Hepatocyte (in vitro differentiated cells): ENCODE results near the gene NDUFB11. TPM values are rescaled to one million over a fixed set of nuclear protein-coding genes. Genes with fewer than 3 reads are reported as not detected.

Experiments used
- DNase-seq: peaks from one replicate; pipeline ENCODE4 v3.0.0-alpha.2; 2016; ENCODE audit warnings: low spot score
- H2AFZ ChIP-seq: fragments of 200-600 bp; sonication (generic); 2 replicates; pipeline ENCODE4 v1.6.0; 2016; ENCODE audit warnings: antibody characterized with exemption, mild to moderate bottlenecking
- H3K27ac ChIP-seq: fragments of 200-600 bp; sonication (generic); 2 replicates; pipeline ENCODE4 v1.5.1; 2016; ENCODE audit warnings: mild to moderate bottlenecking
- H3K27me3 ChIP-seq: fragments of 200-600 bp; sonication (generic); 2 replicates; pipeline ENCODE4 v1.6.1; 2016
- H3K36me3 ChIP-seq: fragments of 200-600 bp; sonication (generic); replicated peaks from 2 replicates; pipeline ENCODE4 v1.5.1; 2016; ENCODE audit warnings: low read depth; ENCODE audit not compliant: insufficient read depth
- H3K4me1 ChIP-seq: fragments of 200-600 bp; sonication (generic); 2 replicates; pipeline ENCODE4 v1.5.1; 2016; ENCODE audit warnings: mild to moderate bottlenecking, moderate library complexity; ENCODE audit not compliant: insufficient read depth
- H3K4me2 ChIP-seq: fragments of 200-600 bp; sonication (generic); 2 replicates; pipeline ENCODE4 v1.6.0; 2016
- H3K4me3 ChIP-seq: fragments of 200-600 bp; sonication (generic); 2 replicates; pipeline ENCODE4 v1.5.1; 2016; ENCODE audit warnings: mild to moderate bottlenecking
- H3K79me2 ChIP-seq: fragments of 200-600 bp; sonication (generic); 2 replicates; pipeline ENCODE4 v1.6.0; 2017; ENCODE audit warnings: mild to moderate bottlenecking
- H3K9me2 ChIP-seq: fragments of 200-600 bp; sonication (generic); replicated peaks from 2 replicates; pipeline ENCODE4 v1.6.0; 2017; ENCODE audit warnings: mild to moderate bottlenecking; ENCODE audit not compliant: insufficient read depth
- H3K9me3 ChIP-seq: fragments of 200-600 bp; sonication (generic); 2 replicates; pipeline ENCODE4 v1.5.1; 2016; ENCODE audit warnings: low read depth, mild to moderate bottlenecking
- H4K20me1 ChIP-seq: fragments of 200-600 bp; sonication (generic); 2 replicates; pipeline ENCODE4 v1.6.0; 2016; ENCODE audit warnings: mild to moderate bottlenecking; ENCODE audit not compliant: insufficient read depth, poor library complexity, severe bottlenecking
- EZH2 ChIP-seq: fragments of 200-600 bp; sonication (generic); IDR thresholded peaks from 2 replicates; pipeline ENCODE4 v1.6.1; 2016; ENCODE audit warnings: antibody characterized with exemption, mild to moderate bottlenecking, borderline replicate concordance
- EZH2phosphoT487 ChIP-seq: fragments of 200-600 bp; sonication (generic); IDR thresholded peaks from one replicate; pipeline ENCODE4 v1.6.1; 2018; ENCODE audit warnings: antibody characterized with exemption, mild to moderate bottlenecking, low read depth, moderate library complexity; ENCODE audit not compliant: unreplicated experiment, severe bottlenecking
- WGBS: methylation state at CpG from one replicate; pipeline ENCODE4 v1.1.6; 2016; ENCODE audit warnings: low lambda C conversion rate; ENCODE audit errors: missing lambda C conversion rate; 5-methylcytosine and 5-hydroxymethylcytosine counted together
- polyA plus RNA-seq: library from polyadenylated mRNA; unstranded; fragments of >200 nt; fragmentation: Nextera tagmentation; extraction: Ambion mirVana; gene quantifications from 2 replicates; pipeline ENCODE4 v1.2.1, GENCODE V29; 2016
- total RNA-seq: library from RNA; depleted of rRNA; stranded (reverse); fragments of >200 nt; gene quantifications from 2 replicates; pipeline ENCODE4 v1.2.3, GENCODE V29; 2014
- TF ChIP-seq, protein P1 (sequence below): fragments of 200-600 bp; sonication (generic); IDR thresholded peaks from 2 replicates; pipeline ENCODE4 v1.5.1; 2016; ENCODE audit warnings: antibody characterized with exemption, mild to moderate bottlenecking; ENCODE audit not compliant: poor library complexity

The NDUFB11 gene
- total and polyA plus RNA-seq, 2 experiments from 2014 or later, result 65.4 to 168 TPM

DNA sequence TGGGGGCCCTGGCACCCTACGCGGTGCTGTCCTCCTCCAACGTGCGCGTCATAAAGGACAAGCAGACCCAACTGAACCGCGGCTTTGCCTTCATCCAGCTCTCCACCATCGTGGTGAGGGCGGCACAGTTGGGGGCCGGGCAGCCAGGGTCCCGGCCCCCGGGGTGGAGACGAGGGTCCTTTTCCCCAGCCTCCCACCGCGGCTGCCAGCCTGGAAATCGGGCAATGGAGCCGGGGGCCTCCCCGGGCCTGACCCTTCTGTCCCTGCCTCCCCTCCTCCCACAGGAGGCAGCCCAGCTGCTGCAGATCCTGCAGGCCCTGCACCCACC is 35.4 kb upstream of the NDUFB11 start:
- Histone ChIP-seq H3K9me3 (no peaks in the 10 kb centered on the region), H4K20me1 (no peaks in the 10 kb centered on the region), H3K9me2 (no peaks in the 10 kb centered on the region), H3K36me3 (no peaks in the 10 kb centered on the region), H3K4me2 (no peak overlapping the region), H3K79me2 (no peaks in the 10 kb centered on the region), H3K27ac (no peak overlapping the region), H3K27me3 (no peaks in the 10 kb centered on the region), H3K4me1 (no peaks in the 10 kb centered on the region), H3K4me3 (no peak overlapping the region), H2AFZ (no peak overlapping the region)
- 98% methylated on average over 9 of the region's 18 CpGs for WGBS
- TF ChIP-seq EZH2 (no peak), EZH2phosphoT487 (no peak)
- TF ChIP-seq, protein P1, sequence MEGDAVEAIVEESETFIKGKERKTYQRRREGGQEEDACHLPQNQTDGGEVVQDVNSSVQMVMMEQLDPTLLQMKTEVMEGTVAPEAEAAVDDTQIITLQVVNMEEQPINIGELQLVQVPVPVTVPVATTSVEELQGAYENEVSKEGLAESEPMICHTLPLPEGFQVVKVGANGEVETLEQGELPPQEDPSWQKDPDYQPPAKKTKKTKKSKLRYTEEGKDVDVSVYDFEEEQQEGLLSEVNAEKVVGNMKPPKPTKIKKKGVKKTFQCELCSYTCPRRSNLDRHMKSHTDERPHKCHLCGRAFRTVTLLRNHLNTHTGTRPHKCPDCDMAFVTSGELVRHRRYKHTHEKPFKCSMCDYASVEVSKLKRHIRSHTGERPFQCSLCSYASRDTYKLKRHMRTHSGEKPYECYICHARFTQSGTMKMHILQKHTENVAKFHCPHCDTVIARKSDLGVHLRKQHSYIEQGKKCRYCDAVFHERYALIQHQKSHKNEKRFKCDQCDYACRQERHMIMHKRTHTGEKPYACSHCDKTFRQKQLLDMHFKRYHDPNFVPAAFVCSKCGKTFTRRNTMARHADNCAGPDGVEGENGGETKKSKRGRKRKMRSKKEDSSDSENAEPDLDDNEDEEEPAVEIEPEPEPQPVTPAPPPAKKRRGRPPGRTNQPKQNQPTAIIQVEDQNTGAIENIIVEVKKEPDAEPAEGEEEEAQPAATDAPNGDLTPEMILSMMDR, result no peak
- no peak for DNase-seq

DNA sequence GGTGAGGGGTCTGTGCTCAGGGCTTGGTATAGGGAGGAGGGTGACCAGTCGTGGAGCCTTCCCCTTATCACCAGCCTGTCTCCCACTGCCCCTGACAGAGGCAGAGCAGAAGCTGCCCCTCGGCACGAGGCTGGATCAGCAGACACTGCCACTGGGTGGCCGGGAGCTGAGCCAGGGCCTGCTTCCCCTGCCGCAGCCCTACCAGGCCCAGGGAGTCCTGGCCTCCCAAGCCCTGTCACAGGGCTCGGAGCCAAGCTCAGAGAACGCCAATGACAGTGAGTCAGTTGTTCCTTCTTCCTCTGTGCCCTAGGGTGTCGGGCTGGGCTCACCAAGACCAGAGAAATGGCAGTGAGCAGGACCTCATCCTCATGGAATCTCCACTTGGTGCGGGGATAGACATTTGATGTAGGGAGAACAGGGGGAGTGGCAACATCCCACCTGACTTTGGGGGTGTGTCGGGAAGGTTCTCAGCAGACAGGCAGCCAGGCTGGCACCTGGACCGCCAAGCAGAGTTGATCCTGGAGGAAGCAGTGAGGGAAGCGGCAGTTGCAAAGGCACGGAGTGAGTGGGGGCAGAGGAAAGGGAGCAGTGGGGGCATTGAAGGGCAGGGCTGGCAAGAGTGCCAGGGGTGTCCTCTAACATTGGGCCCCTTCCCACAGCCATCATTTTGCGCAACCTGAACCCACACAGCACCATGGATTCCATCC is 34.9 kb upstream of the NDUFB11 start:
- Histone ChIP-seq H3K36me3 (no peaks in the 10 kb centered on the region), H3K27ac (no peak overlapping the region)
- TF ChIP-seq EZH2phosphoT487 (no peak), EZH2 (no peak)
- TF ChIP-seq, protein P1, result no peak

DNA sequence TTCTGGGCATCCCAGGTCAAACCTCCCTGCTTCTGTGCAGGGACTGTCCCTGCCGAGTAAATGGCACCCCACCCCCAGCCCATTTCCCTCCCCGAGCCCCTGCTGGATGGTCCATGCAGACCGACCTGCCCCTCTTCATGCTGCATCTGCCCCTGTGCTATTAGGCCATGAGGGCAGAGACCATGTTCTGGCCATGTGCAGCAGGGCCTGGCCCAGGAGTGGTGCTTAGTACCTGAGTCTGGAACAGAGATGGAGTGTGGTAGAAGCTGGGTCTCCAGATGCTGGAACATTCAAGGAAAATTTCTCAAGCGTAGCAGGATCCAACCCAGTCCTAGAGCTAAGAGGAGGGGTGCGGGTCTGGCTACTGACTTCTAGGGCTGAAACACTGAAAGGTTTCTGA is 33.8 kb upstream of the NDUFB11 start:
- Histone ChIP-seq H2AFZ (no peak overlapping the region), H3K4me2 (no peak overlapping the region), H3K27me3 (no peaks in the 10 kb centered on the region), H3K9me3 (no peaks in the 10 kb centered on the region), H3K4me1 (no peaks in the 10 kb centered on the region), H3K36me3 (no peaks in the 10 kb centered on the region), H3K79me2 (no peaks in the 10 kb centered on the region), H4K20me1 (no peaks in the 10 kb centered on the region), H3K27ac (no peak overlapping the region), H3K4me3 (no peak overlapping the region), H3K9me2 (no peaks in the 10 kb centered on the region)
- DNase-seq, result no peak
- WGBS, result 91% methylated on average over 5 of the region's 5 CpGs
- no peak for TF ChIP-seq EZH2phosphoT487
- TF ChIP-seq, protein P1, result no peak

More for the DNA sequence above, 34.9 kb upstream of the NDUFB11 start:
- Histone ChIP-seq H4K20me1 (no peaks in the 10 kb centered on the region), H3K4me3 (no peak overlapping the region), H3K4me1 (no peaks in the 10 kb centered on the region), H3K9me3 (no peaks in the 10 kb centered on the region), H3K79me2 (no peaks in the 10 kb centered on the region), H3K9me2 (no peaks in the 10 kb centered on the region), H3K27me3 (no peaks in the 10 kb centered on the region), H2AFZ (no peak overlapping the region), H3K4me2 (no peak overlapping the region)
- 91% methylated on average over 14 of the region's 14 CpGs for WGBS
- no peak for DNase-seq
